Activated naive CD4-positive, alpha-beta T cell (primary cell): ENCODE results near the gene NUP62CL.

Experiments used
- DNase-seq, 4 experiments: peaks; one replicate each; lab custom pipeline; 2025; lab: John Stamatoyannopoulos, UW

Gene NUP62CL

GRCh38 chrX:107146670-107147069 is 59.6 kb downstream of the NUP62CL start:
- no peak for DNase-seq

GRCh38 chrX:107135965-107136307 is 70.3 kb downstream of the NUP62CL start:
- DNase-seq, result no peak

DNA sequence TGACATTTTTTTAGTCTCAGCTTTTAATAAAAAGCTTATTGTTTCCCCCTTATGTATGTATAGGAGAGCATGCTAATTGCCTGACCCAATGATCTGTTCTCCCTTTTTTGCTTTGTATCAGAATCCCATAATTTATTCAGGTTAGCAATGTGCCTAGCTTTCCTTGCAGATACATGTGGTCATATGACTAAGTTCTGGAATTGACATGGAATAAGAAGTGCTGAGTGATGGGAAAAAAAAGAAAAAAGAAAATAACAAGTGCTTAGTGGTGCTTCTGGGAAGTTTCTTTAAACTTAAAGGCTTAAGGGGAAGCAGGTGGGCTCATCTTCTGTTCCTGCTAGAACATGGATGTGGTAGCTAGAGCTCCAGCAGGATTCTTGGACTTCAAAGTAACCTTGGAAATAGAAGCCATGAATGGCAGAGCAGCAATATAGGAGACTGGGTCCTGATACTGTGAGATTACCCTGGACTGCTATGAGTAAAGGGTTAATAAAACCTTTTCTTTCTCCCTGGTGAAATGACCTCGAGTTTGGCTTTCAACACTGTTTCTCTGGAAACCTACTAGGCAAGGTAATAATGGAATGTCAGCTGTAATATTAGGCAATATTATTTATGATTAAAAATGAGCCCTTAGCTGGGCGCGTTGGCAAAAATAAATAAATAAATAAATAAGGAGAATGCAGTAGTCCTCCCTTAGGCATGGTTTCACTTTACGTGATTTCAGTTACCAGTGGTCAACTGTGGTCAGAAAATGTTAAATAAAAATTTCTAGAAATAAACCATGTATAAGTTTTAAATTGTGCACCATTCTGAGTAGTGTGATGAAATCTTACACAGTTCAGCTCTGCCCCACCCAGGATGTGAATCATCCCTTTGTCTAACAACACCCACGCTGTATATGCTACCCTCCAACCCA is 70.9 kb downstream of the NUP62CL start:
- DNase-seq, result no peak

DNA sequence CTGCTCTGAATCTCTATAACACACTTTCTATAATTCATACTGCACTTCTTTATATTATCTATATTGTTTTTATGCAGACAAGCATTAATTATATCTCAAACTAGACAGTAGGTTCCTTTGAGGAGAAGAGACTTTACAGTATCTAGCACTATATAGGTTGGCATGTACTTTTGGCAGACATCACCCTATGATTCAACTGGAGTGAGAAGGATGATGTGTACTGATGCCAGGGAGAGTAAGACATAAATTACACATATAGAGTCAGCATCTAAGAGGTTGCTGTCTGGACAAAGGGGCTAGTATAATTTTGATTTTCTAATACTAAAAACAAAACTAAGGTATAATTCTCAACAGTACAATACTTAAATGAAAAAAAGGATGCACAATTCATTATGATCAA is 82.5 kb downstream of the NUP62CL start:
- DNase-seq, result no peak

DNA sequence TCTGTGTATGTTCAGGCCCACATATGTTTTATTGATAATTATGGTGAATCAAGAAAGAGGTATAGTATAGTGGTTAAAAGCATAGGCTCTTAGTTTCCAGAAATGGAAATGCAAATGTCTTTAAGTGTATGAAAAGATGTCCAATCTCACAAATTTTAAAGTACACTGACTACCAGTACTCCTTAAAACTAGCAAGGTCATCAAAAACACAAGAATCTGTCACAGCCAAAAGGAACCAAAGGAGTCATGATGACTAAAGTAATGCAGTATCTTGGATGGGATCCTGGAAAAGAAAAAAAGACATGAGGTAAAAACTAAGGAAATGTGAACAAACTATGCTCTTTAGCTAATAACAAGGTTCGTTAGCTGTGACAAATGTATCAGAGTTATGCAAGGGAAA is 87.0 kb downstream of the NUP62CL start:
- no peak for DNase-seq

DNA sequence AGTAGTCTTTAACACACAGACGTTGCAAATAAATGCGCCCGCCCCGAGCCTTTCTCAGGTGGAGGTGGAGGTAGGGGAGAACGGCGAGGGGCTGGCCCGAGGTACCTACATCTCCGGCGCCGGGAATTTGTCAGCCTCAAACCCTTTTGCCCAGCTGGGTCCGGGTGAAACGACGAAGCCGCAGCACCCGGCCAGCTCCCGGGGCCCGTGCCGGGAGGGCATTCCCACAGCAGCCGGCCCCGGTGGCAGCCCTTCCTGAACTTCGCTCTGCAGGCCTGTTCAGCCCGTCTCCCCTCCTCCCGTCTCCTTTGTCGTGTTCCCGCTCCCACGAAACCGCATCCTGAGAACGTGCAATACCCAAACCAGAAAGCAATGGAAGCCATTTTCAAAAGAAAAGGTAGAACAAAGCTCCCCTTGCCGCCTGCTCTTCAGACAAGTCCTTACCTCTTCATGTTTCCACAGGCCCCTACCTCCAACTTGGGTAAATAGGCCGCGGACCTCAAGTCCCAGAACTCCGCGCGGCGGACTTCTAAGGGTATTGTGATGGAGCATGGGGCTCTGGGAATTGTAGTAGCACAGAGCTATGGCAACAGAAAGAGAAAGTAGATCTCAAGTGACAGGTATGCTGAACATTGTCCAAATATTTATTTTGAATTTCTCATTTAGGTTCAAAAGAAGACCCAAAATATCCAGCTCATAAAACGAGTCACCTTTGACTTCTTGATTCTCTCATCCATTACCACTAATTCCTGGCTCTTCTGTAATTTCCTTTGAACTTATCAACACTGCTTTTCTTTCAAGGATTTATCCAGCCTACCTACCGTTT is 87.7 kb downstream of the NUP62CL start, which contains the start of gene RBM41:
TSS of gene RBM41 (minus strand) at position 501 of the 826 bp plus-strand sequence. CDS start at position 452, 49 bp downstream.
- peak; percentile 14 to 53 (median 36) for DNase-seq

GRCh38 chrX:107117993-107118321 is 88.3 kb downstream of the NUP62CL start:
- no peak for DNase-seq

DNA sequence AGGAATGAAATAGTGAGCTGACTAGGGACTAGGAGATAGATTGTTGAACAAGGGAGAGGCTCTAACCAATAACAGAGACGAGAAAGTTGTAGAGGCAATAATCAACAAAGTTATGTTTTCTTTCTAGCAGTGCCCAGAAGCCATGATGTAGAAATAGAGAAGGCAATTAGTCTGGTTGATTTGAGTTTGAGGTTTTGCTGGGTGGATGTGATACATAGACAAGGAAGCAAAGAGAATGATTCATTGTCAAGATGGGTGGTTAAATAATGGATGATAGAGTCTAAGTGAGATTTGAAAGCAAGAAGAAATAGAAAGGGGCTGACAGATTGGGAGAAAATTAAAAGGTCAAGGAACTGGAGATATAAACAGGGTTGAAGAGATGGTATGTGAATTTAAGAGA is 98.8 kb downstream of the NUP62CL start:
- no peak for DNase-seq

GRCh38 chrX:107102980-107103379 is 103.3 kb downstream of the NUP62CL start:
- DNase-seq, result no peak

DNA sequence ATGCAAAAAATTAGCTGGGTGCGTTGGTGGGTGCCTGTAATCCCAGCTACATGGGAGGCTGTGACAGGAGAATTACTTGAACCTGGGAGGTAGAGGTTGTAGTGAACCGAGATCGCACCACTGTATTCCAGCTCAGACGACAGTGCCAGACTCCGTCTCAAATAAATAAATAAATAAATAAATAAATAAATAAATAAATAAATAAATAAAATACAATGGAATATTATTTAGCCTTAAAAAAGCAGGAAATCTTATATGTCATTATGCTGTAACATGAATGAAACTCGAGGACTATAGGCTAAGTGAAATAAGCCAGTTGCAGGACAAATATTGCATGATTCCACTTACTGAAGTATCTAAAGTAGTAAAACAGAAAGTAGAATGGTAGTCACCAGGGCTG is 130.1 kb downstream of the NUP62CL start:
- no peak for DNase-seq
